GM12891 (cell line): ENCODE measurements around the gene CDC45.

Experiments used
- DNase-seq: peaks from one replicate; pipeline ENCODE4 v3.0.0; 2011; ENCODE audit warnings: low spot score; ENCODE audit not compliant: insufficient read length
- FAIRE-seq: peaks from 2 replicates; lab custom pipeline; 2011; peaks lifted over from hg19 to GRCh38; lab: Jason Lieb, UNC
- PAX5 ChIP-seq: IDR thresholded peaks from 2 replicates; pipeline ENCODE4 v1.6.1; 2011; ENCODE audit warnings: low read length, moderate library complexity, mild to moderate bottlenecking; ENCODE audit not compliant: insufficient read depth, severe bottlenecking
- POLR2A ChIP-seq: IDR thresholded peaks from 2 replicates; pipeline ENCODE4 v1.6.1; 2011; ENCODE audit warnings: low read depth, low read length, control low read depth
- POLR2AphosphoS5 ChIP-seq: IDR thresholded peaks from 2 replicates; pipeline ENCODE4 v1.6.1; 2011; ENCODE audit warnings: low read depth, low read length, control low read depth
- POU2F2 ChIP-seq: IDR thresholded peaks from 2 replicates; pipeline ENCODE4 v1.6.1; 2011; ENCODE audit warnings: low read depth, mild to moderate bottlenecking, control low read depth, low read length, moderate library complexity
- SPI1 ChIP-seq: IDR thresholded peaks from 2 replicates; pipeline ENCODE4 v1.6.1; 2011; ENCODE audit warnings: low read depth, low read length, control low read depth
- TAF1 ChIP-seq: IDR thresholded peaks from 2 replicates; pipeline ENCODE4 v1.6.1; 2011; ENCODE audit warnings: low read depth, low read length, control low read depth

The CDC45 gene

GRCh38 chr22:19554834-19555404 is 75.2 kb downstream of the CDC45 start:
- FAIRE-seq (no peak), DNase-seq (no peak)
- TF ChIP-seq TAF1 (no peak), POU2F2 (no peak)

GRCh38 chr22:19555651-19556050 is 75.9 kb downstream of the CDC45 start:
- no peak for FAIRE-seq
- TF ChIP-seq POU2F2 (no peak), POLR2A (no peak), TAF1 (no peak), SPI1 (no peak), POLR2AphosphoS5 (no peak), PAX5 (no peak)
- no peak for DNase-seq

GRCh38 chr22:19556963-19557545 is 77.3 kb downstream of the CDC45 start:
- TF ChIP-seq POU2F2 (no peak), POLR2A (no peak), SPI1 (no peak), POLR2AphosphoS5 (no peak), PAX5 (no peak), TAF1 (no peak)

DNA sequence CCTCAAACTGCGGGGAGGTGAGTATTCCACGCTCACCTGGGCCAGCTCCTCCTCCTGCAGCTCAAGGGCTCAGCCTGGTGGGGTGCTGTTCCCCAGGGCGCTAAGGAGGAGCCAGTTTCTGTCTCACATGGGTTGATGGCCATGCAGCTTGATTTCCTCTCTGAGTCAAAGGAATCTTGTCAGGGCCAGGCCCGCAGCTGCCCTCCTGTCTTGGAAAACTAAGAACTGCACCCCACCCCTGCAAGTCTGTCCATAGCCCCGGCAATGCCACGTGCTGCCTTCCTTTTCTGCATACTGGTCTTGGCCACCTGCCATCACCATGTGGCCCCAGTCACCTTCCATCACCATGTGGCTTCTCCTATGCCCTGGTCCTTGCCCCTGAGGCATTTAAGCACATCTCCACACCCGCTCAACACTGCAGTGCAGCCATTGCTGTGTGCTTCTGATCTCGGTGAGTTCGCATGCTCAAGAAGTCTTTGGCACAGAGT is 79.6 kb downstream of the CDC45 start:
- no peak for TF ChIP-seq SPI1
- TF ChIP-seq POU2F2 = no peak
- TF ChIP-seq TAF1 = no peak
- TF ChIP-seq POLR2A = no peak
- no peak for TF ChIP-seq POLR2AphosphoS5
- TF ChIP-seq PAX5 = no peak
- FAIRE-seq = no peak
- no peak for DNase-seq

More at GRCh38 chr22:19556963-19557545, 77.3 kb downstream of the CDC45 start:
- FAIRE-seq (no peak), DNase-seq (no peak)

DNA sequence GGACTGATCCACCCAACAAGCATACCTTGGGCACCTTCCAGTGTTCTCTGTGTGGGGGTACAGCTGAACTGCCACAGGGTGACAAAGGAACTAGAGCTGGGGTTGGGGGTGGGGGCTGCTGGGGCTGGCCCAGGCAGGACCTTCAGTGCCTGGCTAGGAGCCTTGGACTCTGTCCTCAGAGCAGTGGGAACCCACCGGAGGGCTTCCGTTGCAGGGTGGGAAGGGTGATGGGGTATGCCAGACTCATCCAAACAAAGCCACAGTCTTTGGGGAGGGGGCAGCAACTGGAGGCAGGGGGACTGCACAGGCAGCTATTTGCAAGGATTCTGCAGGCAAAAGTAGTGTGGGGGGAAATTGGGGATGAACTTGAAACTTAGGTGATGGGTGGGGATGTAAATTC is 80.2 kb downstream of the CDC45 start:
- FAIRE-seq = no peak

DNA sequence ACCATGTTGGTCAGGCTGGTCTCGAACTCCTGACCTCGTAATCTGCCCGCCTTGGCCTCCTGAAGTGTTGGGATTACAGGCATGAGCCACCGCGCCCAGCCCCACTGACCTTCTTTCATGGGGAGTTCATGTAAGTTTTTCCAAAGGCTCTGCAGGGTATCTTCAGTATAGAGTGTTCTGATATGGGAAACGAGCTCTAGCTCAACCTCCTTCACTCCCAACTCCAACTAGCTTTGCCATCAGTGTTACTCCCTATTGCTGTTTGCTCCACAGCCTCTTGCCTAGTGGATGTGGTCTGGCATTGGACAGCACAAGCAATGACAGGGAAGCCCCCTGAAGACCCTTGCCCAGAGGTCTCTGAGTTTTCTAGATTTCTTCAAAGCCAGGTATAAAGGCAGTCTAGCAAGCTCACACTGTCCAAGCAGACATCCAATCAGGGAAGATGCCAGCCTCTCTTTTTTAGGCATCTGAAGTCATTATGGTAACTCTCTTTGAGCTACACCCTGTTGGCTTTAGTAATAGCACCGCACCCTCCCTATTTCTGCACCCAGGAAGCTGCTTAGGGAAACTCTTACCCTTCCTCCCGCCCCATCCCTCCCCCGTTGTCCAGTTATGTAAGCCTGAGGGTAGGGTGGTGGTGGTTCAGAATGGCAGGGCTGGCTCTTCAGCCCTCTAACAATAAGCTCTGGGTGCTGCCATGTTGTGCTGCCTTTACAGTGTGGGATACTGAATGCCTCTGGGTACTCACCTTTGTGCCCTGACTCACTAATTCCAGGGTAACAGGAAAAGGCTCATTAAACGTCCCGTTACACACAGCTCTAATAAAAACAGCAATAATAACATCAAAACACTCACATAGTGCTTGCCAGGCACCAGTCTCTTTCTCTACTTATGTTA is 85.9 kb downstream of the CDC45 start:
- FAIRE-seq = no peak
- no peak for DNase-seq

More for the DNA sequence above, 80.2 kb downstream of the CDC45 start:
- TF ChIP-seq POU2F2 (no peak), POLR2A (no peak), TAF1 (no peak), PAX5 (no peak), POLR2AphosphoS5 (no peak), SPI1 (no peak)
- DNase-seq = no peak

DNA sequence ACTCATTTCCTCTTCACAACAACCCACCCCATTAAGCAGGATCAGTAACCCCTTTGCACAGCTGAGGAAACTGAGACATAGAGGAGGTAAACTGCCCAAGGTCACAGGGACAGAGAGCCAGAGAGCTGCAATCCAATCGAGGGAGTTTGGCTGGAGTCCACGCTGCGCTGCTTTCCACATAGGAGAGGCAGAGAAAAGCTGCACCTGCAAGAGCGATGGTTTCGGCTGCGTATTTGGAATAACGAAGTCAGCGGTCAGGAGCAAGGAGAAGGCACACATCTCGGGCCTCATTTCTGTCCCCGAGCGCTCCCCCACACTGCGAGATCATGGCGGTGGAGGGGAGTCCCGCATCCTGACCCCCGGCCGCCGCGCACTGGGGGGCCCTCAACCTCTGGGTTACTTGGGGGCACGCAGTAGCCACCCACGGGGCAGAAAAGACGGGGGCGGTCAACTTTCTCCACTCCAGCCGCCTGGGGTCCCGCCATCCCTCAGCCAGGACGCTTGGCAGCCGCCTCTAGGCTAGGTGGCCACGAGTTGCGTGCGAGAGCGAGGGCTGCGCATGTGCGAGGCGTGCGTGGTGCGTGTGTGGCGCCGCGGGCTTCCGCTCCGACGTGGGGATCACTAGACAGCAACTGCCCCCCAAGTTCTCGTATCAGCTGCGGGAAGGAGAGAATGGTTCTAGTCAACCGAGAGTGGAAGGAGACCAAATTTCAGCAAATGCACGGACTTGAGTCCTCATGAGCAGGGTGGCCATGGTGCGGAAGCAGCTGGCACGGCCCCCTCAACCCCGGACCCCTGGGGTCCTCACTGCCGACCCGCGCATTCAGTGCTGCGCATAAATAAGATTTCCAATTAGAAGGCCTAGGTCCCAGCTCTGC is 86.8 kb downstream of the CDC45 start:
- DNase-seq = no peak
- no peak for TF ChIP-seq POU2F2
- TF ChIP-seq POLR2AphosphoS5 = no peak
- no peak for TF ChIP-seq POLR2A
- no peak for TF ChIP-seq PAX5
- no peak for TF ChIP-seq SPI1
- no peak for TF ChIP-seq TAF1
- FAIRE-seq = no peak

More for the DNA sequence above, 85.9 kb downstream of the CDC45 start:
- TF ChIP-seq PAX5 = no peak
- TF ChIP-seq SPI1 = no peak
- TF ChIP-seq POLR2A = no peak
- no peak for TF ChIP-seq TAF1
- no peak for TF ChIP-seq POU2F2
- TF ChIP-seq POLR2AphosphoS5 = no peak

GRCh38 chr22:19567157-19568009 is 87.7 kb downstream of the CDC45 start:
- no peak for FAIRE-seq
- DNase-seq = no peak
- TF ChIP-seq TAF1 = no peak
- TF ChIP-seq POLR2A = no peak
